A549 (cell line): Measurements from ENCODE around the gene KIF26A.

ENCODE experiments used
- CTCF ChIP-seq: fragments of >200 bp; sonication (Bioruptor Twin); formaldehyde crosslinking; IDR thresholded peaks from 3 replicates; pipeline ENCODE4 v1.5.1; 2016
- HDAC2 ChIP-seq: fragments of 200-600 bp; sonication (generic); IDR thresholded peaks from 2 replicates; pipeline ENCODE4 v1.6.1; 2016
- POLR2A ChIP-seq: IDR thresholded peaks from 2 replicates; pipeline ENCODE4 v1.6.1; 2012; ENCODE audit warnings: mild to moderate bottlenecking, low read length
- POLR2AphosphoS2 ChIP-seq: conservative IDR thresholded peaks from 2 replicates; pipeline ENCODE4 v1.6.1; 2012; ENCODE audit warnings: low read length, improper control_type of control experiment, inconsistent platforms
- TF ChIP-seq, protein P1 (sequence below): fragments of 450-650 bp; IDR thresholded peaks from 2 replicates; pipeline ENCODE4 v1.6.1; 2014; ENCODE audit warnings: antibody characterized with exemption

DNA sequence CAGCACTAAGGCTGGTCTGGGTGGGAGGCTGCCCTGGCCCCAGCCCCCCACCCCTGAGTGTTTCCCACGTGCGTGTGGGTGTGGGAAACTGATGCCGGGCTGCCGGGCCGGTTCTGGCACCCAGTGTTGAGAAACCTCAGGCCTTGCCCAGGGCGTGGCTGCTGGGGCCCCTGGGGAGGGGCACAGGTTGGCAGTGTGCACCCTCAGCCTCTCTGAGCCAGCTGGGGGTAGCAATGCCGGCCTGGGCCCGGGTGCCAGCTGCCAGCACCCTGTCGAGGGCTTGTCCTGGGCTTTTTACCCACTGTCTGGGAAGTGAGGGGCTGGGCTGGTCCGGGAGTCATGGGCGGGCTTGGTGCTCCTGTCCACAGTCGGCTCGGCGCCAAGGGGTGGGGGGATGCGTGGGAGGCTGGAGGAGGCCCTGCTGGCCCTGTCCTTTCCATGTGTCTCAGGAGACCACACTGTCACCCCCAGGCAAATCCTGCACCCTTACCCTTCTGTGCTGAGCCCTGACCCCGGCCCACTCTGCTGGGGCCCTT lies 37.2 kb upstream of the KIF26A start:
- TF ChIP-seq, protein P1, sequence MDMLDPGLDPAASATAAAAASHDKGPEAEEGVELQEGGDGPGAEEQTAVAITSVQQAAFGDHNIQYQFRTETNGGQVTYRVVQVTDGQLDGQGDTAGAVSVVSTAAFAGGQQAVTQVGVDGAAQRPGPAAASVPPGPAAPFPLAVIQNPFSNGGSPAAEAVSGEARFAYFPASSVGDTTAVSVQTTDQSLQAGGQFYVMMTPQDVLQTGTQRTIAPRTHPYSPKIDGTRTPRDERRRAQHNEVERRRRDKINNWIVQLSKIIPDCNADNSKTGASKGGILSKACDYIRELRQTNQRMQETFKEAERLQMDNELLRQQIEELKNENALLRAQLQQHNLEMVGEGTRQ: no peak
- TF ChIP-seq CTCF (no peak), POLR2A (no peak), HDAC2 (no peak), POLR2AphosphoS2 (no peak)
